GM23338 (cell line): ENCODE results near the gene PIK3R3. TPM values are rescaled to one million over a fixed set of nuclear protein-coding genes. Genes with fewer than 3 reads are reported as not detected.
A peak's percentile ranks its signal among the peaks of the same experiment; 100 is the strongest.

ENCODE experiments used
- ATAC-seq: fragments of 200-7000 bp; cut with Tn5 transposase; 3 replicates; pipeline ENCODE4 v1.9.1; 2020
- DNase-seq: peaks from one replicate; pipeline ENCODE4 v3.0.0-alpha.2; 2015; ENCODE audit warnings: low spot score
- H2AFZ ChIP-seq: fragments of 200-600 bp; sonication (generic); 2 replicates; pipeline ENCODE4 v1.8.0; 2016; ENCODE audit warnings: antibody characterized with exemption, mild to moderate bottlenecking, moderate library complexity
- H3F3A ChIP-seq: fragments of 200-600 bp; sonication (generic); replicated peaks from 2 replicates; pipeline ENCODE4 v1.8.0; 2017; ENCODE audit warnings: antibody characterized with exemption, mixed run types, low read depth
- H3K27ac ChIP-seq: fragments of 200-600 bp; sonication (generic); 2 replicates; pipeline ENCODE4 v1.6.1; 2016; ENCODE audit warnings: low read depth
- H3K27me3 ChIP-seq: fragments of 200-600 bp; sonication (generic); 2 replicates; pipeline ENCODE4 v1.8.0; 2016; ENCODE audit warnings: mild to moderate bottlenecking, mixed run types, moderate library complexity; ENCODE audit not compliant: insufficient read depth
- H3K36me3 ChIP-seq: fragments of 200-600 bp; sonication (generic); 2 replicates; pipeline ENCODE4 v1.8.0; 2016; ENCODE audit warnings: mild to moderate bottlenecking; ENCODE audit not compliant: insufficient read depth
- H3K4me1 ChIP-seq: fragments of 200-600 bp; sonication (generic); 2 replicates; pipeline ENCODE4 v1.8.0; 2016; ENCODE audit warnings: mild to moderate bottlenecking, moderate library complexity; ENCODE audit not compliant: insufficient read depth
- H3K4me2 ChIP-seq: fragments of 200-600 bp; sonication (generic); 2 replicates; pipeline ENCODE4 v1.7.1; 2017; ENCODE audit warnings: mixed run types
- H3K4me3 ChIP-seq: fragments of 200-600 bp; sonication (generic); 2 replicates; pipeline ENCODE4 v1.6.1; 2016; ENCODE audit warnings: mixed run types
- H3K79me2 ChIP-seq: fragments of 200-600 bp; sonication (generic); replicated peaks from 2 replicates; pipeline ENCODE4 v1.8.0; 2017; ENCODE audit warnings: mild to moderate bottlenecking; ENCODE audit not compliant: insufficient read depth
- H3K9me2 ChIP-seq: fragments of 200-600 bp; sonication (generic); 2 replicates; pipeline ENCODE4 v1.8.0; 2017; ENCODE audit not compliant: insufficient read depth
- H4K20me1 ChIP-seq: fragments of 200-600 bp; sonication (generic); replicated peaks from 2 replicates; pipeline ENCODE4 v1.8.0; 2017; ENCODE audit warnings: mild to moderate bottlenecking; ENCODE audit not compliant: insufficient read depth
- H3K27ac Mint-ChIP-seq: 2 replicates; pipeline ENCODE4 v1.8.0; 2020; ENCODE audit warnings: inconsistent platforms, mild to moderate bottlenecking, moderate library complexity, mixed read lengths
- H3K27me3 Mint-ChIP-seq: 3 replicates; pipeline ENCODE4 v1.8.0; 2022; ENCODE audit warnings: low read depth, mild to moderate bottlenecking, moderate library complexity, mixed read lengths, inconsistent platforms; ENCODE audit not compliant: insufficient read depth, poor library complexity
- H3K36me3 Mint-ChIP-seq: 3 replicates; pipeline ENCODE4 v1.8.0; 2021; ENCODE audit warnings: low read depth, mild to moderate bottlenecking, inconsistent platforms, moderate library complexity, mixed read lengths
- H3K4me1 Mint-ChIP-seq: 3 replicates; pipeline ENCODE4 v1.8.0; 2020; ENCODE audit warnings: mild to moderate bottlenecking, inconsistent platforms, mixed read lengths
- H3K4me3 Mint-ChIP-seq: 3 replicates; pipeline ENCODE4 v1.8.0; 2021; ENCODE audit warnings: moderate library complexity, mild to moderate bottlenecking, inconsistent platforms, mixed read lengths
- H3K9me3 Mint-ChIP-seq: 3 replicates; pipeline ENCODE4 v1.8.0; 2020; ENCODE audit warnings: moderate library complexity, mild to moderate bottlenecking, inconsistent platforms, mixed read lengths
- EZH2phosphoT487 ChIP-seq: fragments of 200-600 bp; sonication (generic); IDR thresholded peaks from one replicate; pipeline ENCODE4 v1.8.1; 2018; ENCODE audit warnings: antibody characterized with exemption; ENCODE audit not compliant: unreplicated experiment
- JUNB ChIP-seq: IDR thresholded peaks from one replicate; pipeline ENCODE4 v1.6.1; 2016; ENCODE audit warnings: antibody characterized with exemption; ENCODE audit not compliant: unreplicated experiment
- NANOG ChIP-seq: IDR thresholded peaks from 2 replicates; pipeline ENCODE4 v1.6.1; 2016; ENCODE audit warnings: antibody characterized with exemption, borderline replicate concordance
- ZNF114 ChIP-seq: fragments of 250-450 bp; sonication (Bioruptor Pico); IDR thresholded peaks from 2 replicates; pipeline ENCODE4 v1.5.0; 2020; ENCODE audit warnings: mild to moderate bottlenecking, moderate library complexity
- polyA plus RNA-seq: library from polyadenylated mRNA; unstranded; fragments of >200 nt; fragmentation: Nextera tagmentation; extraction: Ambion mirVana; gene quantifications from 2 replicates; pipeline ENCODE4 v1.2.1, GENCODE V29; 2016
- total RNA-seq: library from RNA; depleted of rRNA; stranded (reverse); fragments of >200 nt; shearing (Covaris generic); gene quantifications from 2 replicates; pipeline ENCODE4 v1.2.3, GENCODE V29; 2014
- TF ChIP-seq, protein P1 (sequence below): IDR thresholded peaks from one replicate; pipeline ENCODE4 v1.6.1; 2018; ENCODE audit warnings: antibody characterized with exemption; ENCODE audit not compliant: unreplicated experiment
- TF ChIP-seq, protein P2 (sequence below), 2 experiments: fragments of 200-600 bp in 1 of 2; sonication (generic) in 1 of 2; conservative IDR thresholded peaks; 2 replicates each; pipeline versions ENCODE4 v1.5.1 to v1.6.1; 2016 to 2017; ENCODE audit warnings: antibody characterized with exemption in 2 of 2, low read depth in 2 of 2, mild to moderate bottlenecking in 2 of 2, moderate library complexity in 1 of 2
- TF ChIP-seq, protein P3 (sequence below): IDR thresholded peaks from 2 replicates; pipeline ENCODE4 v1.6.1; 2016; ENCODE audit warnings: antibody characterized with exemption

Gene PIK3R3
- total and polyA plus RNA-seq, 2 experiments from 2014 or later, result 7.5 to 8.6 TPM

DNA sequence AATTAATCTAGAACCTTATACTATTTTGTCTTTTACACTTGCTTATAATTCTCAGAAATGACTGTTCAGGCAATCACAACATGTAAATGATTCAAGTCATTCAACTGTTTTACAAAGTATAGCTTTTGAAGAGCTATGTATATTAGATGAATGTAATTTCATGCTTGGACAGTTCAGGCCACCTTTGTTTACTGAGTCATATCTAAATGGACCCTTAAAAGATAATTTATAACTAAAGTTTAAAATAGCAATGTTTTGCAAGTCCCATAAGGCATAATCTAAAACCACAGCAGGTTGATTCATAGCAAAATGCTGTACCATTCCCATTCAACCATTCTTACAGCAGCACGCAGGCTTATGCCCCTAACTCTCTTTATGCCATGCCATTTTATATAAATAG, 64.8 kb downstream of the PIK3R3 start (continued):
- TF ChIP-seq, protein P1, sequence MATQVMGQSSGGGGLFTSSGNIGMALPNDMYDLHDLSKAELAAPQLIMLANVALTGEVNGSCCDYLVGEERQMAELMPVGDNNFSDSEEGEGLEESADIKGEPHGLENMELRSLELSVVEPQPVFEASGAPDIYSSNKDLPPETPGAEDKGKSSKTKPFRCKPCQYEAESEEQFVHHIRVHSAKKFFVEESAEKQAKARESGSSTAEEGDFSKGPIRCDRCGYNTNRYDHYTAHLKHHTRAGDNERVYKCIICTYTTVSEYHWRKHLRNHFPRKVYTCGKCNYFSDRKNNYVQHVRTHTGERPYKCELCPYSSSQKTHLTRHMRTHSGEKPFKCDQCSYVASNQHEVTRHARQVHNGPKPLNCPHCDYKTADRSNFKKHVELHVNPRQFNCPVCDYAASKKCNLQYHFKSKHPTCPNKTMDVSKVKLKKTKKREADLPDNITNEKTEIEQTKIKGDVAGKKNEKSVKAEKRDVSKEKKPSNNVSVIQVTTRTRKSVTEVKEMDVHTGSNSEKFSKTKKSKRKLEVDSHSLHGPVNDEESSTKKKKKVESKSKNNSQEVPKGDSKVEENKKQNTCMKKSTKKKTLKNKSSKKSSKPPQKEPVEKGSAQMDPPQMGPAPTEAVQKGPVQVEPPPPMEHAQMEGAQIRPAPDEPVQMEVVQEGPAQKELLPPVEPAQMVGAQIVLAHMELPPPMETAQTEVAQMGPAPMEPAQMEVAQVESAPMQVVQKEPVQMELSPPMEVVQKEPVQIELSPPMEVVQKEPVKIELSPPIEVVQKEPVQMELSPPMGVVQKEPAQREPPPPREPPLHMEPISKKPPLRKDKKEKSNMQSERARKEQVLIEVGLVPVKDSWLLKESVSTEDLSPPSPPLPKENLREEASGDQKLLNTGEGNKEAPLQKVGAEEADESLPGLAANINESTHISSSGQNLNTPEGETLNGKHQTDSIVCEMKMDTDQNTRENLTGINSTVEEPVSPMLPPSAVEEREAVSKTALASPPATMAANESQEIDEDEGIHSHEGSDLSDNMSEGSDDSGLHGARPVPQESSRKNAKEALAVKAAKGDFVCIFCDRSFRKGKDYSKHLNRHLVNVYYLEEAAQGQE, result no peak
- TF ChIP-seq, protein P2, sequence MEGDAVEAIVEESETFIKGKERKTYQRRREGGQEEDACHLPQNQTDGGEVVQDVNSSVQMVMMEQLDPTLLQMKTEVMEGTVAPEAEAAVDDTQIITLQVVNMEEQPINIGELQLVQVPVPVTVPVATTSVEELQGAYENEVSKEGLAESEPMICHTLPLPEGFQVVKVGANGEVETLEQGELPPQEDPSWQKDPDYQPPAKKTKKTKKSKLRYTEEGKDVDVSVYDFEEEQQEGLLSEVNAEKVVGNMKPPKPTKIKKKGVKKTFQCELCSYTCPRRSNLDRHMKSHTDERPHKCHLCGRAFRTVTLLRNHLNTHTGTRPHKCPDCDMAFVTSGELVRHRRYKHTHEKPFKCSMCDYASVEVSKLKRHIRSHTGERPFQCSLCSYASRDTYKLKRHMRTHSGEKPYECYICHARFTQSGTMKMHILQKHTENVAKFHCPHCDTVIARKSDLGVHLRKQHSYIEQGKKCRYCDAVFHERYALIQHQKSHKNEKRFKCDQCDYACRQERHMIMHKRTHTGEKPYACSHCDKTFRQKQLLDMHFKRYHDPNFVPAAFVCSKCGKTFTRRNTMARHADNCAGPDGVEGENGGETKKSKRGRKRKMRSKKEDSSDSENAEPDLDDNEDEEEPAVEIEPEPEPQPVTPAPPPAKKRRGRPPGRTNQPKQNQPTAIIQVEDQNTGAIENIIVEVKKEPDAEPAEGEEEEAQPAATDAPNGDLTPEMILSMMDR (conservative IDR thresholded peaks at IDR 0.05; ENCODE audit: low read depth in 2 of 2), result no peak

DNA sequence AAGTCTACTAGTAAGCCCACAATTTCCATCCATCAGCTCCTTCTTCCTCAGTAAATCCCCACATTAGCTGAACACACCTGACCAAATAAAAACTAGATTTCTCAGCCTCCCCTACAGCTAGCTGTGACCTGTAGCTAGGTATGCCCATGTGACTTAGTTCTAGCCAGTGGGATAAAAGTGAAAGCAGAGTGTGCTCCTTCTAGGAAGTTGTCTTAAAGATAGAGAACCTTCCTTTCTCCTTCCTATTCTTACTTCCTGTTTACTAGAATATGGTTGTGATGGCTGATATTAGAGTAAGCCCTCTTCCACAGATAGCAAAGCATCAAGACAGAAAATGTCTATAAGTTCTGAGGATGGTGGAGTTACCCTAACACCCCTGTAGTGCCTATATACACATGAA, 67.0 kb downstream of the PIK3R3 start:
- peak; percentile 17 for DNase-seq
- Histone ChIP-seq H3K79me2 (no peaks in the 10 kb centered on the region), H3K27me3 (no peaks in the 10 kb centered on the region), H3K4me3 (no peak overlapping the region), H3F3A (no peaks in the 10 kb centered on the region), H3K27ac (no peak overlapping the region), H3K36me3 (no peaks in the 10 kb centered on the region), H2AFZ (no peak overlapping the region), H3K4me1 (no peaks in the 10 kb centered on the region), H4K20me1 (no peaks in the 10 kb centered on the region; the same call in 1 of the 2 replicates), H3K9me2 (no peaks in the 10 kb centered on the region), H3K4me2 (no peak overlapping the region)
- Mint-ChIP-seq H3K27me3 (no peaks in the 10 kb centered on the region), H3K36me3 (peaks cover 12% of the 10 kb centered on the region; the same call in 2 of the 3 replicates), H3K4me3 (no peak overlapping the region), H3K27ac (no peak overlapping the region; the same call in 1 of the 2 replicates), H3K4me1 (peaks cover 4% of the 10 kb centered on the region; the same call in 2 of the 3 replicates), H3K9me3 (no peaks in the 10 kb centered on the region; the same call in 2 of the 3 replicates)
- ATAC-seq, result peak; percentile 32; the same call in 1 of the 3 replicates
- TF ChIP-seq, protein P3, sequence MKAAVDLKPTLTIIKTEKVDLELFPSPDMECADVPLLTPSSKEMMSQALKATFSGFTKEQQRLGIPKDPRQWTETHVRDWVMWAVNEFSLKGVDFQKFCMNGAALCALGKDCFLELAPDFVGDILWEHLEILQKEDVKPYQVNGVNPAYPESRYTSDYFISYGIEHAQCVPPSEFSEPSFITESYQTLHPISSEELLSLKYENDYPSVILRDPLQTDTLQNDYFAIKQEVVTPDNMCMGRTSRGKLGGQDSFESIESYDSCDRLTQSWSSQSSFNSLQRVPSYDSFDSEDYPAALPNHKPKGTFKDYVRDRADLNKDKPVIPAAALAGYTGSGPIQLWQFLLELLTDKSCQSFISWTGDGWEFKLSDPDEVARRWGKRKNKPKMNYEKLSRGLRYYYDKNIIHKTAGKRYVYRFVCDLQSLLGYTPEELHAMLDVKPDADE, result no peak
- TF ChIP-seq ZNF114 (CRISPR knock-in tag) (no peak), JUNB (no peak)

DNA sequence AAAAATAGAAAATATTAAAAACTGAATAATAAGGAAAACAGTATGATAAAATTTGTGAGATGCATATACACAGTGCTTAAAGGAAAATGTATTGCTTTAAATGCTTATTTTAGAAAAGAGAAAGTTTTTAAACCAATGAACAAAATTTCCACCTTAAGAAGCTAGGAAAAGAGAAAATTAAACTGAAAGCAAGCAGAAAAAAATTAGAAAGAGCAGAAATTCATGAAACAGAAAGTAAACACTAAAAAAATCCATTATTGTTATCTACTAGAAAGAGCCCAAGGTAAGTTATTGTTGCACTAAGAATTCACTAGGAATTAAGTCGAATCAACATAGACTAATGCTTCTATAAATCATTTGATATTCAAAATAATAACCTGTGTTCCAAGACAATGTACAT, 67.7 kb downstream of the PIK3R3 start:
- Histone ChIP-seq H4K20me1 (no peaks in the 10 kb centered on the region; the same call in 1 of the 2 replicates), H3K9me2 (no peaks in the 10 kb centered on the region), H3K4me2 (no peak overlapping the region), H3K36me3 (no peaks in the 10 kb centered on the region), H3F3A (no peaks in the 10 kb centered on the region), H3K27ac (no peak overlapping the region), H3K79me2 (no peaks in the 10 kb centered on the region), H3K4me3 (no peak overlapping the region), H3K27me3 (no peaks in the 10 kb centered on the region), H3K4me1 (no peaks in the 10 kb centered on the region), H2AFZ (no peak overlapping the region)
- no peak overlapping the region for H3K27ac Mint-ChIP-seq
- peaks cover 4% of the 10 kb centered on the region; the same call in 2 of the 3 replicates for H3K4me1 Mint-ChIP-seq
- no peak overlapping the region for H3K4me3 Mint-ChIP-seq
- no peak for ATAC-seq
- H3K27me3 Mint-ChIP-seq, result no peaks in the 10 kb centered on the region
- no peak for DNase-seq
- peaks cover 15% of the 10 kb centered on the region; the same call in 2 of the 3 replicates for H3K36me3 Mint-ChIP-seq
- no peaks in the 10 kb centered on the region; the same call in 2 of the 3 replicates for H3K9me3 Mint-ChIP-seq
- TF ChIP-seq NANOG (no peak), EZH2phosphoT487 (no peak), ZNF114 (CRISPR knock-in tag) (no peak), JUNB (no peak)
- TF ChIP-seq, protein P3, result no peak
- TF ChIP-seq, protein P2 (conservative IDR thresholded peaks at IDR 0.05; ENCODE audit: low read depth in 2 of 2), result no peak
- TF ChIP-seq, protein P1, result no peak
